WTC11 (cell line): ENCODE data around the gene PDE11A. TPM values are rescaled to one million over a fixed set of nuclear protein-coding genes. Genes with fewer than 3 reads are reported as not detected.

Source experiments
- ATAC-seq: fragments of 200-7000 bp; cut with Tn5 transposase; 2 replicates; pipeline ENCODE4 v1.10.0; 2021; ENCODE audit warnings: mild to moderate bottlenecking, moderate library complexity
- CTCF ChIA-PET: fragments of 300-600 bp; sonication (Branson Sonifier 250); formaldehyde crosslinking; loops from one replicate; lab custom pipeline; 2021; ENCODE audit warnings: antibody characterized with exemption; lab: Charles Lee
- POLR2A ChIA-PET: fragments of 350-600 bp; sonication (Branson Sonifier 250); formaldehyde crosslinking; loops from one replicate; lab custom pipeline; 2021; ENCODE audit warnings: antibody characterized with exemption; lab: Charles Lee
- DNase-seq: peaks from one replicate; pipeline ENCODE4 v3.0.0; 2021; ENCODE audit warnings: low spot score
- H3K27ac Mint-ChIP-seq: 2 replicates; pipeline ENCODE4 v1.8.0; 2021; ENCODE audit warnings: mixed read lengths
- H3K27me3 Mint-ChIP-seq: 2 replicates; pipeline ENCODE4 v1.8.0; 2021; ENCODE audit warnings: low read depth, mild to moderate bottlenecking, moderate library complexity, mixed read lengths
- H3K36me3 Mint-ChIP-seq: 2 replicates; pipeline ENCODE4 v1.8.0; 2021; ENCODE audit warnings: mixed read lengths
- H3K4me1 Mint-ChIP-seq: 2 replicates; pipeline ENCODE4 v1.8.0; 2022; ENCODE audit warnings: mixed read lengths
- H3K4me3 Mint-ChIP-seq: 2 replicates; pipeline ENCODE4 v1.8.0; 2021; ENCODE audit warnings: mild to moderate bottlenecking, moderate library complexity, mixed read lengths
- H3K9me3 Mint-ChIP-seq: 2 replicates; pipeline ENCODE4 v1.8.0; 2021; ENCODE audit warnings: mixed read lengths
- CTCF ChIP-seq: fragments of 200-600 bp; IDR thresholded peaks from 2 replicates; pipeline ENCODE4 v1.8.0; 2022; ENCODE audit warnings: antibody characterized with exemption
- ETV6 ChIP-seq: sonication (generic); formaldehyde crosslinking; IDR thresholded peaks from 2 replicates; pipeline ENCODE4 v1.8.1; 2022; ENCODE audit warnings: mild to moderate bottlenecking, missing genetic modification reagents
- FOXP1 ChIP-seq: sonication (generic); formaldehyde crosslinking; IDR thresholded peaks from 2 replicates; pipeline ENCODE4 v1.8.0; 2022; ENCODE audit warnings: missing genetic modification reagents, mild to moderate bottlenecking, moderate library complexity, borderline replicate concordance
- GRHL2 ChIP-seq: fragments of 250-450 bp; sonication (Bioruptor Pico); IDR thresholded peaks from 2 replicates; pipeline ENCODE4 v1.8.0; 2022; ENCODE audit warnings: mild to moderate bottlenecking, moderate library complexity; ENCODE audit not compliant: insufficient replicate concordance, severe bottlenecking
- GTF2I ChIP-seq: fragments of 250-450 bp; sonication (Bioruptor Pico); conservative IDR thresholded peaks from 2 replicates; pipeline ENCODE4 v1.4.0; 2021; ENCODE audit warnings: mild to moderate bottlenecking
- HMGXB4 ChIP-seq: sonication (generic); formaldehyde crosslinking; IDR thresholded peaks from 2 replicates; pipeline ENCODE4 v1.8.1; 2023; ENCODE audit warnings: mild to moderate bottlenecking, moderate library complexity, missing genetic modification reagents
- IRF2 ChIP-seq: sonication (generic); formaldehyde crosslinking; IDR thresholded peaks from 2 replicates; pipeline ENCODE4 v1.8.0; 2022; ENCODE audit warnings: low read depth, missing genetic modification reagents, borderline replicate concordance
- JAZF1 ChIP-seq: fragments of 250-450 bp; sonication (Bioruptor Pico); IDR thresholded peaks from 2 replicates; pipeline ENCODE4 v1.9.0; 2021; ENCODE audit warnings: moderate library complexity, mild to moderate bottlenecking, inconsistent platforms
- MXD4 ChIP-seq: fragments of 250-450 bp; sonication (Bioruptor Pico); IDR thresholded peaks from 2 replicates; pipeline ENCODE4 v1.8.0; 2021; ENCODE audit warnings: mild to moderate bottlenecking, moderate library complexity, borderline replicate concordance
- MYBL2 ChIP-seq: sonication (generic); formaldehyde crosslinking; IDR thresholded peaks from 2 replicates; pipeline ENCODE4 v1.8.1; 2023; ENCODE audit warnings: mild to moderate bottlenecking, moderate library complexity, missing genetic modification reagents
- PRDM15 ChIP-seq: sonication (generic); formaldehyde crosslinking; IDR thresholded peaks from 2 replicates; pipeline ENCODE4 v1.8.0; 2022; ENCODE audit warnings: missing genetic modification reagents
- SMAD3 ChIP-seq: sonication (generic); formaldehyde crosslinking; IDR thresholded peaks from 2 replicates; pipeline ENCODE4 v1.8.0; 2022; ENCODE audit warnings: missing genetic modification reagents, mild to moderate bottlenecking, borderline replicate concordance
- ZBTB21 ChIP-seq: sonication (generic); formaldehyde crosslinking; IDR thresholded peaks from 2 replicates; pipeline ENCODE4 v1.8.1; 2023; ENCODE audit warnings: mild to moderate bottlenecking, missing genetic modification reagents, borderline replicate concordance
- ZNF121 ChIP-seq: sonication (generic); formaldehyde crosslinking; IDR thresholded peaks from 2 replicates; pipeline ENCODE4 v1.8.0; 2023; ENCODE audit warnings: missing genetic modification reagents
- ZNF263 ChIP-seq: sonication (generic); formaldehyde crosslinking; IDR thresholded peaks from 2 replicates; pipeline ENCODE4 v1.8.1; 2022; ENCODE audit warnings: low read depth, mild to moderate bottlenecking, moderate library complexity, missing genetic modification reagents
- ZNF281 ChIP-seq: sonication (generic); formaldehyde crosslinking; IDR thresholded peaks from 2 replicates; pipeline ENCODE4 v1.8.0; 2023; ENCODE audit warnings: mild to moderate bottlenecking, missing genetic modification reagents
- ZNF396 ChIP-seq: fragments of 250-450 bp; sonication (Bioruptor Pico); IDR thresholded peaks from 2 replicates; pipeline ENCODE4 v1.8.0; 2021; ENCODE audit warnings: mild to moderate bottlenecking, moderate library complexity, borderline replicate concordance
- total RNA-seq: library from RNA; stranded (reverse); gene quantifications from 3 replicates; pipeline ENCODE4 v1.2.3, GENCODE V29; 2021
- TF ChIP-seq, protein P1 (sequence below): sonication (generic); formaldehyde crosslinking; IDR thresholded peaks from 2 replicates; pipeline ENCODE4 v1.8.1; 2022; ENCODE audit warnings: low read depth, mild to moderate bottlenecking, moderate library complexity, missing genetic modification reagents, borderline replicate concordance

Gene PDE11A
- total RNA-seq, 1 experiment from 2014 or later = 0.13 TPM

DNA sequence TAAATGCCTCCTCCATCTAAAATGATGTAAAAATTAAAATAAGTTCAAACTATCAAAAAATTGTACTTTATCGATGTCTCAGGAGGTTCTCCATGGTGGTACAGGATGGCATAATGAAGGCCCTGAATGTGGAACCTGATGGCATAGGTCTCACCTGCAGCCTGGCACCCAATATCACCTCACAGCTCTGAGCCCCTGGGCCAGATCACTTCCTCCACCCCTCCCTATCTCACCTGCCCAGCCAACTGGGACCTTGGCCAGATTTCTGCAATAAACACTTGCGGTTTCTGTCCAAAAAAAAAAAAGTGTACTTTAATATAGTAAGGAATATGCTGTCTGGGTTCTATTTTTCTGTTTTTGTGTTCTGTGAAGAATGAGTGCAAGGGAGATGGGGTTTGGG lies 33.0 kb upstream of the PDE11A start:
- no peak overlapping the region for H3K27ac Mint-ChIP-seq
- ChIA-PET POLR2A (no interaction called here), CTCF (interaction anchor here (1.2 kb wide), 1 partner anchor 309 kb away, joined by 5 read pairs; no protein-coding TSS in a partner anchor)
- ATAC-seq = no peak
- no peaks in the 10 kb centered on the region for H3K4me1 Mint-ChIP-seq
- H3K4me3 Mint-ChIP-seq = no peak overlapping the region
- H3K36me3 Mint-ChIP-seq = no peaks in the 10 kb centered on the region
- TF ChIP-seq IRF2 (CRISPR knock-in tag) (no peak), PRDM15 (CRISPR knock-in tag) (no peak), JAZF1 (CRISPR knock-in tag) (no peak), ZNF121 (CRISPR knock-in tag) (no peak), GTF2I (CRISPR knock-in tag) (no peak), ETV6 (CRISPR knock-in tag) (no peak), CTCF (no peak), ZBTB21 (CRISPR knock-in tag) (no peak), FOXP1 (CRISPR knock-in tag) (no peak)
- TF ChIP-seq, protein P1, sequence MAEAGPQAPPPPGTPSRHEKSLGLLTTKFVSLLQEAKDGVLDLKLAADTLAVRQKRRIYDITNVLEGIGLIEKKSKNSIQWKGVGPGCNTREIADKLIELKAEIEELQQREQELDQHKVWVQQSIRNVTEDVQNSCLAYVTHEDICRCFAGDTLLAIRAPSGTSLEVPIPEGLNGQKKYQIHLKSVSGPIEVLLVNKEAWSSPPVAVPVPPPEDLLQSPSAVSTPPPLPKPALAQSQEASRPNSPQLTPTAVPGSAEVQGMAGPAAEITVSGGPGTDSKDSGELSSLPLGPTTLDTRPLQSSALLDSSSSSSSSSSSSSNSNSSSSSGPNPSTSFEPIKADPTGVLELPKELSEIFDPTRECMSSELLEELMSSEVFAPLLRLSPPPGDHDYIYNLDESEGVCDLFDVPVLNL = no peak
- no peaks in the 10 kb centered on the region for H3K9me3 Mint-ChIP-seq
- DNase-seq = no peak
- H3K27me3 Mint-ChIP-seq = no peaks in the 10 kb centered on the region; the same call in 1 of the 2 replicates

DNA sequence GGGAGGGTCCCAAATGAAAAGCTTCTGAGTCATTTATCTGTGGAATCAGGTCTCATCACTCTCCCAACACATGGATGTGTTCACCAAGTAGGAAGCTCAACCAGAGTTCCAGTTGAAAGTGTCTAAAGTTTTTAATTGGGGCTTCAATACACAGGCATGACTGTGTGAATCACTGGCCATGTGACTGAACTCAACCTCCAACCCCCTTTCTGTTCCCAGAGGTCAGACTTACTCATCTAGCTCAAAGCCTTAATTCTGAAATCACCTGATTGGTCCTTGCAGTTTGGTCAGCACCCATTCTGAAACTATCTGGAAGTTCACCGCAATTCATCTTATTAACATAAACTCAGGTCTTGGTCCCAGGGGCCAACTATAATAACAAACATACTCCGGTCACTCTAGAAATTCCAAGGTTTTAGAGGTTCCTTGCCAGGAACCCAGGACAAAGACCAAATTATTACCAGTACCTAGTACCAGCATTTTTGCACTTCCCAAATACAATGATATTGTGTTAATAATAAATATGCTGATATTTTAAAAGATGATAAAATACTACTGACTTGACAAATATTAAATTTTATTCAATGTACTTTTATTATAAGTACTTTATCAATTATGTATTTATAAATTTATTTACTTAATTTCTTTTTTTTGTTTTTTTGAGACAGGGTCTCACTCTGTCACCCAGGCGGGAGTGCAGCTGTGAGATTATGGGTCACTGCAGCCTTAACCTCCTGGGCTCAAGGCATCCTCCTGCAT lies 28.9 kb upstream of the PDE11A start:
- no peak overlapping the region for H3K4me3 Mint-ChIP-seq
- ChIA-PET POLR2A (no interaction called here), CTCF (interaction anchor here (1.0 to 2.0 kb wide), 3 partner anchors 11 to 313 kb away, joined by 3 to 7 read pairs (median 5); partner anchors contain the start of gene RBM45)
- no peak for ATAC-seq
- H3K36me3 Mint-ChIP-seq = no peaks in the 10 kb centered on the region
- H3K9me3 Mint-ChIP-seq = peaks cover 2% of the 10 kb centered on the region
- no peaks in the 10 kb centered on the region for H3K4me1 Mint-ChIP-seq
- no peaks in the 10 kb centered on the region; the same call in none of the 2 replicates for H3K27me3 Mint-ChIP-seq
- DNase-seq = no peak
- no peak overlapping the region for H3K27ac Mint-ChIP-seq
- TF ChIP-seq ZNF396 (CRISPR knock-in tag) (no peak), GRHL2 (CRISPR knock-in tag) (no peak), ZNF263 (no peak), ZNF281 (CRISPR knock-in tag) (no peak), HMGXB4 (CRISPR knock-in tag) (no peak), MXD4 (CRISPR knock-in tag) (no peak), SMAD3 (CRISPR knock-in tag) (no peak), MYBL2 (CRISPR knock-in tag) (no peak)
- TF ChIP-seq, protein P1 = no peak
